K562 (cell line): Measurements from ENCODE around the gene IPO13. TPM values are rescaled to one million over a fixed set of nuclear protein-coding genes. Genes with fewer than 3 reads are reported as not detected.

ENCODE experiments used
- CXXC5 ChIP-seq: fragments of 250-450 bp; sonication (Bioruptor Pico); IDR thresholded peaks from 2 replicates; pipeline ENCODE4 v1.8.0; 2022; ENCODE audit warnings: inconsistent platforms, mild to moderate bottlenecking, moderate library complexity
- DACH1 ChIP-seq: fragments of 450-650 bp; IDR thresholded peaks from 2 replicates; pipeline ENCODE4 v1.6.1; 2018; ENCODE audit not compliant: partially characterized antibody
- DDX20 ChIP-seq: fragments of 450-650 bp; IDR thresholded peaks from 2 replicates; pipeline ENCODE4 v1.6.1; 2016; ENCODE audit warnings: missing genetic modification characterization, low read depth, mild to moderate bottlenecking, missing compliant biosample characterization, moderate library complexity
- FOXA3 ChIP-seq, 2 experiments: fragments of 450-650 bp in 1 of 2; sonication (generic) in 1 of 2; formaldehyde crosslinking; IDR thresholded peaks in 1 of 2; conservative IDR thresholded peaks in 1 of 2; 2 replicates each; pipeline versions ENCODE4 v1.4.0 to v1.8.0; 2020 to 2022; ENCODE audit warnings: mild to moderate bottlenecking in 2 of 2, missing genetic modification reagents in 1 of 2
- HINFP ChIP-seq: fragments of 450-650 bp; conservative IDR thresholded peaks from 2 replicates; pipeline ENCODE4 v1.6.1; 2016; ENCODE audit warnings: missing genetic modification characterization, low read depth, mild to moderate bottlenecking, control low read depth, missing compliant biosample characterization
- IRF2 ChIP-seq: sonication (generic); formaldehyde crosslinking; IDR thresholded peaks from 2 replicates; pipeline ENCODE4 v1.8.1; 2022; ENCODE audit warnings: mild to moderate bottlenecking, missing genetic modification reagents
- PTRF ChIP-seq: fragments of 450-650 bp; IDR thresholded peaks from 2 replicates; pipeline ENCODE4 v1.6.1; 2016; ENCODE audit warnings: mild to moderate bottlenecking, missing genetic modification characterization, missing compliant biosample characterization
- U2AF1 ChIP-seq: fragments of 200-400 bp; formaldehyde crosslinking; optimal IDR thresholded peaks from 2 replicates; pipeline ENCODE3; 2017; ENCODE audit warnings: mild to moderate bottlenecking, low read depth, low read length, moderate library complexity
- YY1 ChIP-seq, 3 experiments: IDR thresholded peaks; 2 replicates each; pipeline ENCODE4 v1.6.1; 2011; ENCODE audit warnings: low read length in 2 of 3, mild to moderate bottlenecking in 2 of 3, moderate library complexity in 2 of 3, borderline replicate concordance in 1 of 3, control low read depth in 1 of 3, low read depth in 1 of 3; ENCODE audit not compliant: insufficient read depth in 3 of 3, insufficient replicate concordance in 2 of 3, control insufficient read depth in 1 of 3, insufficient read length in 1 of 3; ENCODE audit errors: extremely low read depth in 1 of 3
- ZBTB7A ChIP-seq: IDR thresholded peaks from 2 replicates; pipeline ENCODE4 v1.6.1; 2011; ENCODE audit warnings: low read depth, mild to moderate bottlenecking, low read length, moderate library complexity, borderline replicate concordance; ENCODE audit not compliant: control insufficient read depth
- ZFP36 ChIP-seq: fragments of 150-350 bp; IDR thresholded peaks from 2 replicates; pipeline ENCODE4 v1.6.1; 2018; ENCODE audit warnings: low read length, low read depth; ENCODE audit not compliant: partially characterized antibody
- ZNF778 ChIP-seq: fragments of 450-650 bp; formaldehyde crosslinking; IDR thresholded peaks from 2 replicates; pipeline ENCODE4 v1.4.0; 2020; ENCODE audit warnings: mild to moderate bottlenecking, moderate library complexity
- polyA plus RNA-seq, 8 experiments: library from polyadenylated mRNA; depleted of rRNA in 4 of 8; stranded (reverse) in 5 of 8; unstranded in 3 of 8; fragments of >200 nt; fragmentation: Nextera tagmentation in 2 of 8; fragmentation: Illumina TruSeq in 1 of 8; extraction: Ambion mirVana in 2 of 8; extraction: Trizol in 1 of 8; gene quantifications; 2 replicates each; pipeline versions ENCODE4 v1.2.1 to v1.2.3, GENCODE V29; 2011 to 2014; ENCODE audit warnings: inconsistent platforms in 1 of 8, missing spikeins in 1 of 8
- total RNA-seq, 7 experiments: library from RNA; depleted of rRNA in 6 of 7; stranded (reverse); fragments of >200 nt in 6 of 7; fragmentation: Illumina TruSeq in 2 of 7; extraction: Trizol in 2 of 7; gene quantifications; 2 replicates each; pipeline versions ENCODE4 v1.2.1 to v1.2.3, GENCODE V29; 2011 to 2021; ENCODE audit warnings: low replicate concordance in 1 of 7
- TF ChIP-seq, protein P1 (sequence below): sonication (generic); formaldehyde crosslinking; IDR thresholded peaks from 2 replicates; pipeline ENCODE4 v1.8.1; 2023; ENCODE audit warnings: mild to moderate bottlenecking, missing genetic modification reagents
- TF ChIP-seq, protein P2 (sequence below): fragments of 250-450 bp; sonication (Bioruptor Pico); IDR thresholded peaks from 2 replicates; pipeline ENCODE4 v1.5.0; 2020; ENCODE audit warnings: mild to moderate bottlenecking
- TF ChIP-seq, protein P3 (sequence below), 2 experiments: fragments of 450-650 bp; IDR thresholded peaks; 2 replicates each; pipeline ENCODE4 v1.6.1; 2018; ENCODE audit warnings: mild to moderate bottlenecking in 2 of 2, low read depth in 1 of 2; ENCODE audit not compliant: partially characterized antibody in 2 of 2
- TF ChIP-seq, protein P4 (sequence below): sonication (generic); formaldehyde crosslinking; IDR thresholded peaks from 2 replicates; pipeline ENCODE4 v1.9.0; 2022; ENCODE audit warnings: mild to moderate bottlenecking, missing genetic modification reagents

The IPO13 gene
- total and polyA plus RNA-seq, 9 of the 15 experiments (the other 6 are each of a cell fraction or from before 2014, with no cell fraction given): 7.0 to 30.8 (median 16.2) TPM

GRCh38 chr1:43934101-43934985, 12.4 kb upstream of the IPO13 start (continued):
- TF ChIP-seq, protein P1, sequence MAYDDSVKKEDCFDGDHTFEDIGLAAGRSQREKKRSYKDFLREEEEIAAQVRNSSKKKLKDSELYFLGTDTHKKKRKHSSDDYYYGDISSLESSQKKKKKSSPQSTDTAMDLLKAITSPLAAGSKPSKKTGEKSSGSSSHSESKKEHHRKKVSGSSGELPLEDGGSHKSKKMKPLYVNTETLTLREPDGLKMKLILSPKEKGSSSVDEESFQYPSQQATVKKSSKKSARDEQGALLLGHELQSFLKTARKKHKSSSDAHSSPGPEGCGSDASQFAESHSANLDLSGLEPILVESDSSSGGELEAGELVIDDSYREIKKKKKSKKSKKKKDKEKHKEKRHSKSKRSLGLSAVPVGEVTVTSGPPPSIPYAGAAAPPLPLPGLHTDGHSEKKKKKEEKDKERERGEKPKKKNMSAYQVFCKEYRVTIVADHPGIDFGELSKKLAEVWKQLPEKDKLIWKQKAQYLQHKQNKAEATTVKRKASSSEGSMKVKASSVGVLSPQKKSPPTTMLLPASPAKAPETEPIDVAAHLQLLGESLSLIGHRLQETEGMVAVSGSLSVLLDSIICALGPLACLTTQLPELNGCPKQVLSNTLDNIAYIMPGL: no peak
- TF ChIP-seq, protein P2, sequence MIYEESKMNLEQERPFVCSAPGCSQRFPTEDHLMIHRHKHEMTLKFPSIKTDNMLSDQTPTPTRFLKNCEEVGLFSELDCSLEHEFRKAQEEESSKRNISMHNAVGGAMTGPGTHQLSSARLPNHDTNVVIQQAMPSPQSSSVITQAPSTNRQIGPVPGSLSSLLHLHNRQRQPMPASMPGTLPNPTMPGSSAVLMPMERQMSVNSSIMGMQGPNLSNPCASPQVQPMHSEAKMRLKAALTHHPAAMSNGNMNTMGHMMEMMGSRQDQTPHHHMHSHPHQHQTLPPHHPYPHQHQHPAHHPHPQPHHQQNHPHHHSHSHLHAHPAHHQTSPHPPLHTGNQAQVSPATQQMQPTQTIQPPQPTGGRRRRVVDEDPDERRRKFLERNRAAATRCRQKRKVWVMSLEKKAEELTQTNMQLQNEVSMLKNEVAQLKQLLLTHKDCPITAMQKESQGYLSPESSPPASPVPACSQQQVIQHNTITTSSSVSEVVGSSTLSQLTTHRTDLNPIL (CRISPR knock-in tag): no peak
- TF ChIP-seq IRF2 (CRISPR knock-in tag) (no peak), ZFP36 (peak; percentile 9), CXXC5 (CRISPR knock-in tag) (no peak), PTRF (tag) (no peak), ZBTB7A (peak; percentile 84), HINFP (tag) (no peak), U2AF1 (no peak), ZNF778 (CRISPR knock-in tag) (no peak), FOXA3 (CRISPR knock-in tag; conservative IDR thresholded peaks at IDR 0.05 in 1 of 2, IDR thresholded peaks at IDR 0.05 in 1 of 2) (no peak), DACH1 (no peak), DDX20 (tag) (no peak), YY1 (IDR thresholded peaks at IDR 0.05; ENCODE audit: borderline replicate concordance in 1 of 3, control insufficient read depth in 1 of 3, extremely low read depth in 1 of 3, insufficient read depth in 3 of 3, insufficient read length in 1 of 3, insufficient replicate concordance in 2 of 3, low read depth in 1 of 3, low read length in 2 of 3) (peak in 2 of 3 experiments; percentile 62 to 84)
- TF ChIP-seq, protein P3, sequence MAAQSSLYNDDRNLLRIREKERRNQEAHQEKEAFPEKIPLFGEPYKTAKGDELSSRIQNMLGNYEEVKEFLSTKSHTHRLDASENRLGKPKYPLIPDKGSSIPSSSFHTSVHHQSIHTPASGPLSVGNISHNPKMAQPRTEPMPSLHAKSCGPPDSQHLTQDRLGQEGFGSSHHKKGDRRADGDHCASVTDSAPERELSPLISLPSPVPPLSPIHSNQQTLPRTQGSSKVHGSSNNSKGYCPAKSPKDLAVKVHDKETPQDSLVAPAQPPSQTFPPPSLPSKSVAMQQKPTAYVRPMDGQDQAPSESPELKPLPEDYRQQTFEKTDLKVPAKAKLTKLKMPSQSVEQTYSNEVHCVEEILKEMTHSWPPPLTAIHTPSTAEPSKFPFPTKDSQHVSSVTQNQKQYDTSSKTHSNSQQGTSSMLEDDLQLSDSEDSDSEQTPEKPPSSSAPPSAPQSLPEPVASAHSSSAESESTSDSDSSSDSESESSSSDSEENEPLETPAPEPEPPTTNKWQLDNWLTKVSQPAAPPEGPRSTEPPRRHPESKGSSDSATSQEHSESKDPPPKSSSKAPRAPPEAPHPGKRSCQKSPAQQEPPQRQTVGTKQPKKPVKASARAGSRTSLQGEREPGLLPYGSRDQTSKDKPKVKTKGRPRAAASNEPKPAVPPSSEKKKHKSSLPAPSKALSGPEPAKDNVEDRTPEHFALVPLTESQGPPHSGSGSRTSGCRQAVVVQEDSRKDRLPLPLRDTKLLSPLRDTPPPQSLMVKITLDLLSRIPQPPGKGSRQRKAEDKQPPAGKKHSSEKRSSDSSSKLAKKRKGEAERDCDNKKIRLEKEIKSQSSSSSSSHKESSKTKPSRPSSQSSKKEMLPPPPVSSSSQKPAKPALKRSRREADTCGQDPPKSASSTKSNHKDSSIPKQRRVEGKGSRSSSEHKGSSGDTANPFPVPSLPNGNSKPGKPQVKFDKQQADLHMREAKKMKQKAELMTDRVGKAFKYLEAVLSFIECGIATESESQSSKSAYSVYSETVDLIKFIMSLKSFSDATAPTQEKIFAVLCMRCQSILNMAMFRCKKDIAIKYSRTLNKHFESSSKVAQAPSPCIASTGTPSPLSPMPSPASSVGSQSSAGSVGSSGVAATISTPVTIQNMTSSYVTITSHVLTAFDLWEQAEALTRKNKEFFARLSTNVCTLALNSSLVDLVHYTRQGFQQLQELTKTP (IDR thresholded peaks at IDR 0.05; ENCODE audit: low read depth in 1 of 2, partially characterized antibody in 2 of 2): no peak
- TF ChIP-seq, protein P4, sequence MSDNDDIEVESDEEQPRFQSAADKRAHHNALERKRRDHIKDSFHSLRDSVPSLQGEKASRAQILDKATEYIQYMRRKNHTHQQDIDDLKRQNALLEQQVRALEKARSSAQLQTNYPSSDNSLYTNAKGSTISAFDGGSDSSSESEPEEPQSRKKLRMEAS (CRISPR knock-in tag): no peak
